Esophagus muscularis mucosa (tissue), 4 donors: ENCODE results near the gene ADAMTS18.

Experiments
- CTCF ChIP-seq, 3 experiments: fragments of 200-600 bp in 2 of 3; fragments of 450-650 bp in 1 of 3; sonication (generic) in 2 of 3; IDR thresholded peaks; one replicate each; pipeline ENCODE4 v1.5.1; 2017 to 2019; ENCODE audit warnings: antibody characterized with exemption in 3 of 3, mild to moderate bottlenecking in 2 of 3, moderate library complexity in 1 of 3
- EP300 ChIP-seq: sonication (generic); formaldehyde crosslinking; IDR thresholded peaks from one replicate; pipeline ENCODE4 v1.6.1; 2017; ENCODE audit warnings: antibody characterized with exemption
- POLR2A ChIP-seq: fragments of 450-650 bp; IDR thresholded peaks from one replicate; pipeline ENCODE4 v1.6.1; 2017; ENCODE audit warnings: antibody characterized with exemption, moderate library complexity, mild to moderate bottlenecking, low read depth
- POLR2AphosphoS5 ChIP-seq, 2 donors: sonication (generic); formaldehyde crosslinking; IDR thresholded peaks; one replicate each; pipeline ENCODE4 v1.6.1; 2017; ENCODE audit warnings: antibody characterized with exemption in 2 of 2

- no peak for TF ChIP-seq CTCF (IDR thresholded peaks at IDR 0.05)
- TF ChIP-seq POLR2AphosphoS5 (IDR thresholded peaks at IDR 0.05), result no peak
- TF ChIP-seq EP300, result no peak
- TF ChIP-seq POLR2A, result no peak
Observed at GRCh38 chr16:77317059-77317458, 117.8 kb downstream of the ADAMTS18 start.
